GM18870 (cell line): Measurements from ENCODE around the gene SMAP1.

Experiments used
- ATAC-seq: cut with Tn5 transposase; IDR thresholded peaks from one replicate; pipeline ENCODE4 v1.9.1; 2021; ENCODE audit warnings: moderate library complexity; ENCODE audit not compliant: unreplicated experiment

The SMAP1 gene

DNA sequence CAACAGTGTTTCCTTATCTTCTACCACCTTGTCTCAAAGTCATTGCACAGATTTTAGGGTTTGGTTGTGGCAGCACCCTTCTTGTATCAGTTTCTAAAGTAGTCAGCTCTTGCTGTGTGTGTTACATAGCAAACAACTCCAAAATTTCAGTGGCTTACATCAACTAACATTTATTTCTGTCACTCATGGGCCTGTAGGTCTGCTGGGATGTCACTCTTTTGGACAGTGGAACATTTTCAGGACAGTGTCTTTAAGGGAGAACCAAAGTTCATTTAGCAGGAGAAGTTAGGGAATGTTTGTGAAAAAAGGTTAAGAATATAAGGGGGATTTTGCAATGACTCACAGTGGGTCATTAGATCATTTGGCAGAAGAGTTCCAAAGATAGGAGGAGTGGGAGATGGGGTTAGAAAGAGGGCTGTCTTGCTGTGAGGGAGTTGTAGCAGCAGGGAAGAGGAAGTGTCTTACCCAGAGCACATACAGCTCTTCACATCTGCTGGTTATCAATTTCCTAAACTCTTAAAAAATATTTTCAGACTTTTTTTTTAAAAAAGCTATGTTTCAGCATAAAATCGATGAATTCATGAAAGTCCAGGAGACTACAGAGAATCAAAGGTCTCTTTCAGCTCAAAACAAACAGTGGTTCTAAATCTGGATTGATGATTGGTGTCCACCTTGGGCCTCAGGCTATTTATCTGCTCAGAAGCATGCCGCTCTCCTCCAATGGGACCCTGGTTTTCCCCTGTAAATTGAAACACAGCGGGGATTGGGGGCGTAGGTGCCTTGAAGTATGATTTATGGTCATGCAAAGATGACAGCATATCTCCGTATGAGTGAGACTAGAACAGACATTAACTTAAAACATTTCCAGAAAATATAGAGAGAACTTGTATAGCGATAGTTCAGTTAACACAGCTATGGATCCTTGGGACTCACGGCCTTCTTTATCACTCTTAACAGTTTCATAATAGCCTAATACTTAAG lies 171.9 kb downstream of the SMAP1 start:
- ATAC-seq, result no peak

GRCh38 chr6:70841112-70841511 lies 173.4 kb downstream of the SMAP1 start:
- no peak for ATAC-seq

- ATAC-seq, result no peak
These were observed 174.9 kb downstream of the SMAP1 start for GRCh38 chr6:70842541-70842940.

DNA sequence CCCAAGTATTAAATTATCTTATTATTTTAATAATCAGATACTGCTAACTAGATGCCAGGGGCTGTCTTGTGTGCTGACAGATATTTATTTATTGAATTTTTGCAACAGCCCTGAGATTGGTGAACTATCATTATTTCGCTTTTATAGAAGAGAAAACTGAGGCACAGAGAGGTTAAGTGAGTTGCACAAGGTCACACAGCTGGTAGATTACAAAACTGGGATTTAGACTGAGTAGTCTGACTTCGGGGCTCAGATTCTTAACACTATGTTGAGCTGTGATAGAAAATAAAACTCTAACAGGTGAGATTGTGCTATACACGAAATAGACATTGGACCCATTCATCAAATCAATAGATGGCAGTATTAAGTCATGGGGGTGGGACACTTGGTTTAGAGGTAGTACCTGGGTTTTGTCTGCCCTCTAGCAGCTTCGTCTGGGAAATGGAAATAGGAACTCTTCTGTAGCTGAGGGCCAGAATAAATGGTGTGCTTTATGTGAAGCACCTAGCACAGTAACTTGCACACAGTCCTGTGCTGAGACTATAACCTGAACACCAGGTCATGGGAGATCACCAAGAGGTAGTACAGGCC lies 175.7 kb downstream of the SMAP1 start:
- no peak for ATAC-seq

GRCh38 chr6:70844301-70844700 lies 176.6 kb downstream of the SMAP1 start:
- ATAC-seq, result no peak

GRCh38 chr6:70846207-70846835 lies 178.6 kb downstream of the SMAP1 start:
- ATAC-seq, result no peak

DNA sequence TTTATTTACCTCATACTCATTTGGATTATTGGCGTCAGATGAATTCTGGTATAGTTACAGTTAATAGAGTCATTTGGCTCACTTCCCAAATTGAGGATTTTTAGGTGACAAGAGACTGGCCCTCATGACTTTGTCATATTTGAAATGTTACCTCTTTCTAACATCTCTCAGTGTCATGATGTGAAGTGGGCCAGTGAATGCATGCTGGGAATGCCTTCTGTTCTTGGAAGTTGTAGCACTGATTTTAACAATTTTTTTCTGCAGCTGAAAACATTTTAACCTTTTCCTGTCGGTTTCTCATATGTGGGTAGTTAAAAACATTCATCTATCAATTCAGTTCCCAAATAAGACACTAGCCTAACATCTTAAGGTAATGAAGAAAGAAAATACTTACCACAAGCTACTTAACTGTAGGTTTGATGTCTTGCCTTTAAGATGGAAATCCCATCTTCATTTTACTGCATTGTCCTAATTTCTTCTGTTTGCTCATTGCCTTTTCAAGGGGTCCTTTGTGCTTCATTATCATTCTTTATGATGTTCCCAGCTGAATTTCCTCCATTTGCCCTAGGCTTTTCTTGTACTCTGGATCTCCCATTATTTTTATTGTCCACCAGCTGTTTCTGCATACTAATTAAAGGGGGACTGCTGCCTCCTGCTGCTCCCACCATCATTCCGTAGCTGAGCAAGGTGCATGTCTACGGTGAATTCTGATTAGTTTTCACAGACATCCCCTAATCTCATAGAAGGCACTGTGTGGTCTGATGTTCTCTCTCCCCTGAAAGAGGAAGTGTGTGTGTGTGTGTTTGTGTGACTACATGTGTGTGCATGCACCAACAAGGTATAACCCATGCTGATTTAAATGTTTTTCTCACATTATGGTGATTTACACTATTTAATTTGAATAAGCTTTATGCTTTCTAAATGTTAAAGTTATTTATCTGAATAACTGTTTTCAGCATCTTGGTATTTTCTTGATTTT lies 179.7 kb downstream of the SMAP1 start:
- no peak for ATAC-seq

- ATAC-seq, result no peak
These were observed 181.8 kb downstream of the SMAP1 start for GRCh38 chr6:70849348-70850069.

DNA sequence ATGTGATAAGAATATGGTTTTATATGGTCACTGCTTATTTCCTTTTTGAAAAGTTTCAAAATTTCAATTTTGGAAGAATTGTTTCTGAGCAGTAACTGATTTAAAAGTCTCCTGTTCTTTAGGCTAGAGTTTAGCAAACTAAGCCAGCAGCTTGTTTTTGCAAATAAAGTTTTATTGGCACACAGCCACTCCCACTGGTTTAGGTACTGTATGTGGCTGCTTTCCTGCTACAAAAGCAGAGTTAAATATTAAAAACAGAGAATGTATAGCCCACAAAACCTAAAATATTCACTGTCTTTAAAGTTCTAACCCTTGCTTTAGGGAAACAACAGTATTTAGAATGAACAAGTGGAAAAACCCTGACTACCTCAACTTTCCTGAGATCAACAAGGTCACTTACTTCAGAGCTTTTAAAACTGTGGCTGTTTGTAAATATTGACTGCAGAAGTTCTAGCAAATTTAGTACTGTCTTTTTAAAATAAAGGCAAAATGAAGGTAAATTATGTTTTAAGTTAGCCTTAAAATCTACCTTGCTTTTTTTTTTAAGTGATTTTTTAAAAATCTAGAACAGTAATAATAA lies 185.1 kb downstream of the SMAP1 start:
- ATAC-seq, result no peak

DNA sequence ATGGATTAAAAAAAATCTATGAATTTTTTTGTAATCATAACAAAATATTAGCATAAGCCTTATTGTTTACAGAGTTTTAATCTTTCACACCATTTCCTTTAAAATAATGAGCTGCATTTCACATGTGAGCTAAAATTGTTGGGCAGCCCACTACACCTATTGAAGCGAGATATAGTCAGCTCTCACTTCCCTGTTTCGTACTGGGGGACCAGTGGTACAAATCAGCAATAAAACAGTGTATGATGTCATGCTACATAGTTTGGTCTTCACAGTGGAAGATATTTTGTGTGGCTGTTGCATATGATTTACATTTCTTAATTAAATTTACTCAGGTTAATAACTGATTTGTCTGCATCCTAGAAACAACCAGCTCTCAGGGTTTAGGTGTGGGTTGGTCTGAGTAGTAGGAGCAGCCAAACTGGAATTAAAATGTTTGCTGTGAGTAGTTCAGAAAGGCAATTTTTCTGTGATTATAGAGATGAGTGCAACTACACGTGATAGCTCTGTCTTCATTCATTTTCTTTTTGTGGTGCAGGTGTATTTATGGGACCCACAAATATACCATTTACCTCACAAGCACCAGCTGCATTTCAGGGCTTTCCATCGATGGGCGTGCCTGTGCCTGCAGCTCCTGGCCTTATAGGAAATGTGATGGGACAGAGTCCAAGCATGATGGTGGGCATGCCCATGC lies 189.8 kb downstream of the SMAP1 start:
- peak; percentile 100 for ATAC-seq

DNA sequence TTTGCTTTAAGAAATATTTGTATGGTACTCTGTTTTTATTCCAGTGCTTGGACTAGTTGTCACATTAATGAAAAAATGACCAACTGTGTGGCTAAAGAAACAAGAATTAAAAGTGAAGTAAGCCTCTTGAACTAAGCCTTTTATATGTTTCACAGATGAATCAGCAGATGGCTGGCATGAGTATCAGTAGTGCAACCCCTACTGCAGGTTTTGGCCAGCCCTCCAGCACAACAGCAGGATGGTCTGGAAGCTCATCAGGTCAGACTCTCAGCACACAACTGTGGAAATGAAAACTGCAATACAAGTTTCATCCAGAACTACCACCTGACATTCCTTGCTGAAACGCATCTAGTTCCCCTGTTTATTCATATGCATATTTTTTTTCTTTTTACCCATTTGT lies 192.4 kb downstream of the SMAP1 start:
- ATAC-seq, result no peak

- ATAC-seq, result no peak
These were observed 193.2 kb downstream of the SMAP1 start for GRCh38 chr6:70860920-70861319.

GRCh38 chr6:70863343-70863742 lies 195.7 kb downstream of the SMAP1 start:
- peak; percentile 41 for ATAC-seq

DNA sequence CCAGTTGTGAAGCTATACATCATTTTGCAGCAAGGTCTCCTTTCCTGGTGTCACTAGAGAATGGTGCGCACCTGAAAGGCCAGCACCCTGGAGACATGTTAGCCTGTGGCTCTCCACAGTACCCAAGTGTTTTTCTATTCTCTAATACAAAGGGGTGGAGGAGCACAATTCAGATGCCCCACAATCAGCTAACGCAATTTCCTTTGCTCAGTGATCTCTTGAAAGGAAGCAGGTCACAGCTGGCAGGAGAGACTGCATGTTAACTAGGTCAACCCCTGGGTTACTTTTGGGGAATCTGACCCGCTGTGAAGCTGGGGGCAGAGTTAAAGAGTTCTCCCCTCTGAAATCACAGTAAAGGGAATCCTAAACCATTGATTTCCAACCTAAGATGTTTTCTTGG lies 196.7 kb downstream of the SMAP1 start:
- ATAC-seq, result no peak

GRCh38 chr6:70872469-70872868 lies 204.8 kb downstream of the SMAP1 start:
- ATAC-seq, result no peak

DNA sequence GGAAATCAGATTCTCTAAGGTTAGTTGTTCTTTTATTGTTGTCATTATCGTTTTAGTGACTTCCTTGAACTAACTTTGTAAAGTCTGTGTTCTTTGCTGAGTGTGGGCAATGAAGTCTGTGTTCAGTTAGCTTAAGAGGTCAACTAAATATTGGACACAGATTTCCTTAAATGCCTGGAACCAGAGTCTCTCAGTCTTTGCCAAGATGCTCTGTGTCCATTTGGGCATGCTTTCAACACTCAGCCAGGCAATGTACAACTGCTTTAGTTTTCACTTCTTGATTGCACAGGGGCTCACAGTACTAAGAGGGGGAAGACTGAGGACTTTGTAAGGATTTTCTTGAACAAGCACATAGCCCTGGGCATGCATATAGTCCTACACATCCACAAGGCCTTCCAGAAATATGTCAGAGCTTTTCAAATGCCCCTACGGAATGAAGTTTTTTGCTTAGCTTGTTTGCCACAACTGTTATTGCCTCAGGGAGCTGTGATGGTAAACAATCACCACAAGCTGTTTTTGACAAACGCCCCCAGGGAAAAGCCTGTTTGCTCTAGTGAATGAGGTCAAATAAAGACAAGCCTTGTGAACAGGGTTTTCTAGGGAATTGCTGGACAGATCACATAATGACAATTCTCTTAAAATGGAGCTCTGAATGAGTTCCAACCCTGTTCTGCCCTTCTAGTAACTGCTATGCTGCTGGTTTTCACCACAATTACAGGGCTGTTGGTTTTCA lies 206.7 kb downstream of the SMAP1 start:
- ATAC-seq, result no peak

GRCh38 chr6:70879496-70879895 lies 211.8 kb downstream of the SMAP1 start:
- ATAC-seq, result no peak
